A549 treated with dexamethasone at 1 μM for 4 hours (cell line): Measurements from ENCODE around the gene OR11H12. TPM values are rescaled to one million over a fixed set of nuclear protein-coding genes. Genes with fewer than 3 reads are reported as not detected.

Experiments
- total RNA-seq: library from RNA; stranded (reverse); fragments of 200-300 nt; extraction: Qiagen RNA extraction; gene quantifications from 5 replicates; pipeline ENCODE4 v1.2.3, GENCODE V29; 2022

OR11H12 gene, protein sequence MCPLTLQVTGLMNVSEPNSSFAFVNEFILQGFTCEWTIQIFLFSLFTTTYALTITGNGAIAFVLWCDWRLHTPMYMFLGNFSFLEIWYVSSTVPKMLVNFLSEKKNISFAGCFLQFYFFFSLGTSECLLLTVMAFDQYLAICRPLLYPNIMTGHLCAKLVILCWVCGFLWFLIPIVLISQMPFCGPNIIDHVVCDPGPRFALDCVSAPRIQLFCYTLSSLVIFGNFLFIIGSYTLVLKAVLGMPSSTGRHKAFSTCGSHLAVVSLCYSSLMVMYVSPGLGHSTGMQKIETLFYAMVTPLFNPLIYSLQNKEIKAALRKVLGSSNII
- not detected in 5 replicates for total RNA-seq

DNA sequence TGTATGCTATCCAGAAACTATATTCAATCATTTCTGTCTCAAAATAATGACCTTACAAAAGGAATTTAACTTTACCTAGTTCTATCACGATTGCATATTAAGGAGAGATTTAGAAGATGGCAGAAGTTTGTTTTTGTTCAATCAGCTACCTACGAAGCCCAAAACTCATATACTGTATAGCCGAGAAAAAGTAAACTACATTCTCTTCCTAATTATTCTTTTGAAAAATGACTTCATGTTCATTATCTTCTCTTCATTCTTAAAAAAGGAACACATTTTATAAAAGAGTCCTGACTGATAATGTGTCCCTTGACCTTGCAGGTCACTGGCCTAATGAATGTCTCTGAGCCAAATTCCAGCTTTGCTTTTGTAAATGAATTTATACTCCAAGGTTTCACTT is at the start of gene OR11H12:
Gene OR11H12, plus strand, starts transcription at position 301 of the 400 bp plus-strand sequence. Its CDS starts 0 bp downstream, at position 301.

